Ascending aorta (tissue), 2 donors: Measurements from ENCODE around the gene FIBP. TPM values are rescaled to one million over a fixed set of nuclear protein-coding genes. Genes with fewer than 3 reads are reported as not detected.

Experiments used
- DNase-seq, 2 donors: peaks; one replicate each; pipeline ENCODE4 v3.0.0-alpha.2; 2019; ENCODE audit warnings: low spot score in 2 of 2
- H3K27ac ChIP-seq, 2 donors: fragments of 200-600 bp; sonication (generic); one replicate each; pipeline ENCODE4 v1.5.1; 2016 to 2017; ENCODE audit warnings: mild to moderate bottlenecking in 1 of 2
- H3K27me3 ChIP-seq: fragments of 200-600 bp; sonication (generic); one replicate; pipeline ENCODE4 v1.5.1; 2017
- H3K36me3 ChIP-seq, 2 donors: fragments of 200-600 bp; sonication (generic); one replicate each; pipeline ENCODE4 v1.5.1; 2016
- H3K4me1 ChIP-seq, 2 donors: fragments of 200-600 bp; sonication (generic); one replicate each; pipeline ENCODE4 v1.5.1; 2016 to 2017; ENCODE audit warnings: mild to moderate bottlenecking in 1 of 2
- H3K4me3 ChIP-seq, 2 donors: fragments of 200-600 bp; sonication (generic); one replicate each; pipeline ENCODE4 v1.5.1; 2016 to 2017; ENCODE audit warnings: mild to moderate bottlenecking in 1 of 2
- H3K9me3 ChIP-seq, 2 donors: fragments of 200-600 bp; sonication (generic); one replicate each; pipeline ENCODE4 v1.5.1; 2016
- CTCF ChIP-seq, 3 experiments: fragments of 200-600 bp in 2 of 3; fragments of 450-650 bp in 1 of 3; sonication (generic) in 2 of 3; IDR thresholded peaks; one replicate each; pipeline ENCODE4 v1.5.1; 2016 to 2019; ENCODE audit warnings: antibody characterized with exemption in 3 of 3, mild to moderate bottlenecking in 1 of 3, moderate library complexity in 1 of 3
- intact Hi-C: fragments of 100-400 bp; cut with DNase I; formaldehyde crosslinking; loops from one replicate; pipeline ENCODE4 v1.15.1; 2023
- total RNA-seq: library from RNA; depleted of rRNA; stranded (reverse); fragments of >200 nt; gene quantifications from one replicate; pipeline ENCODE4 v1.1.0, GENCODE V29; 2016

The FIBP gene
- total RNA-seq, 1 donor from 2014 or later: 57.2 TPM

- Histone ChIP-seq H3K4me1 (peaks cover 10 to 12% of the 10 kb centered on the region in 2 donors), H3K36me3 (peaks cover 20 to 41% of the 10 kb centered on the region in 2 donors), H3K4me3 (no peak overlapping the region), H3K9me3 (no peaks in the 10 kb centered on the region), H3K27ac (peak overlapping the region in 1 of 2 donors; percentile 3), H3K27me3 (no peaks in the 10 kb centered on the region)
- TF ChIP-seq CTCF (IDR thresholded peaks at IDR 0.05): no peak
- intact Hi-C loops: loop anchor here (5.0 kb wide), 2 partner anchors 116 to 181 kb away; partner anchors contain the start of genes BANF1 and EIF1AD
- DNase-seq: no peak
These were observed 2.3 kb downstream of the FIBP start for GRCh38 chr11:65885808-65886536.

GRCh38 chr11:65885231-65885630 is 3.0 kb downstream of the FIBP start:
- no peak for DNase-seq
- no peaks in the 10 kb centered on the region for H3K27me3 ChIP-seq
- H3K27ac ChIP-seq: peak overlapping the region; percentile 3 to 37
- no peak overlapping the region for H3K4me3 ChIP-seq
- intact Hi-C loops: loop anchor here (5.0 kb wide), 2 partner anchors 117 to 182 kb away; partner anchors contain the start of genes BANF1 and EIF1AD
- no peak for TF ChIP-seq CTCF (IDR thresholded peaks at IDR 0.05)
- peaks cover 20 to 41% of the 10 kb centered on the region in 2 donors for H3K36me3 ChIP-seq
- H3K4me1 ChIP-seq: peaks cover 10 to 12% of the 10 kb centered on the region in 2 donors
- H3K9me3 ChIP-seq: no peaks in the 10 kb centered on the region

GRCh38 chr11:65884716-65885092 is 3.6 kb downstream of the FIBP start:
- TF ChIP-seq CTCF (IDR thresholded peaks at IDR 0.05): peak; percentile 97 to 99 (median 98)
- H3K9me3 ChIP-seq: no peaks in the 10 kb centered on the region
- H3K4me1 ChIP-seq: peaks cover 5 to 12% of the 10 kb centered on the region in 2 donors
- no peaks in the 10 kb centered on the region for H3K27me3 ChIP-seq
- peak in 1 of 2 donors; percentile 87 for DNase-seq
- H3K36me3 ChIP-seq: peaks cover 20 to 41% of the 10 kb centered on the region in 2 donors
- peak overlapping the region; percentile 3 to 37 for H3K27ac ChIP-seq
- H3K4me3 ChIP-seq: no peak overlapping the region
- intact Hi-C loops: loop anchor here (1.0 to 5.0 kb wide), 4 partner anchors 77 to 183 kb away; partner anchors contain the start of genes BANF1, EIF1AD and SART1

GRCh38 chr11:65883786-65884715 is 4.2 kb downstream of the FIBP start:
- TF ChIP-seq CTCF (IDR thresholded peaks at IDR 0.05): no peak
- Histone ChIP-seq H3K4me3 (no peak overlapping the region), H3K27me3 (no peaks in the 10 kb centered on the region), H3K36me3 (peaks cover 20 to 41% of the 10 kb centered on the region in 2 donors), H3K9me3 (no peaks in the 10 kb centered on the region), H3K4me1 (peaks cover 3 to 12% of the 10 kb centered on the region in 2 donors), H3K27ac (peak overlapping the region in 1 of 2 donors; percentile 37)
- DNase-seq: no peak
- intact Hi-C loops: loop anchor here (1.0 kb wide), 2 partner anchors 77 to 105 kb away; partner anchors contain the start of gene SART1

GRCh38 chr11:65883058-65883761 is 5.1 kb downstream of the FIBP start:
- Histone ChIP-seq H3K9me3 (no peaks in the 10 kb centered on the region), H3K4me3 (no peak overlapping the region), H3K27me3 (no peaks in the 10 kb centered on the region), H3K4me1 (peaks cover 3 to 12% of the 10 kb centered on the region in 2 donors), H3K27ac (no peak overlapping the region), H3K36me3 (peaks cover 20 to 41% of the 10 kb centered on the region in 2 donors)
- DNase-seq: no peak
- intact Hi-C loops: no loop called here
- no peak for TF ChIP-seq CTCF (IDR thresholded peaks at IDR 0.05)
